ENCODE data around the gene SSPN.

SSPN gene

DNA sequence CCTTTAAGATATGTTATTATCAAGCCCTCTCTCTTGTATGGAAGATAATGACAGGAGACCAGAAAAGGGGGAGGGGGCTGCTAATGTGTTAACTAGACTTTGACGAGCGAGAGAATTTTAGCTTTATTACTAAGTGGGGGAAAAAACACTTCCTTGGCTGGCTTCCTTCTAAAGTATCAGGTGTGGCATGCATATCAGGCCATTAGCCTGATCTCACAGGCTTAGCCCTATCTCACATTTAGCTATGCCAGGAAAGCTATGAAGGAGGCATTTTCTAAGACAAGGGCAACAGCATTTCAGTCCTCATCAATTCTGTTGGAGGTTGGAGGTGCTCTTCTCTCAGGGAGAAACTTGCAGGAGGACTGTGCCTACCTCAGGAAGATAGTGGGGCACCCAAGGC is 9.9 kb downstream of the SSPN start:
- no peak overlapping the region for H2AFZ ChIP-seq (ENCODE audit: low read length)
- no peaks in the 10 kb centered on the region for H3K79me2 ChIP-seq (ENCODE audit: low read length)
- H4K20me1 ChIP-seq (ENCODE audit: insufficient read depth, low read length) = no peaks in the 10 kb centered on the region
- H3K9me2 ChIP-seq (replicated peaks; ENCODE audit: insufficient read depth, low read length) = no peaks in the 10 kb centered on the region
- TF ChIP-seq EZH2 (optimal IDR thresholded peaks at IDR 0.05; ENCODE audit: low read depth, low read length) = no peak
- no peak for TF ChIP-seq EZH2phosphoT487 (IDR thresholded peaks at IDR 0.05; ENCODE audit: low read length)
- TF ChIP-seq, protein P1, sequence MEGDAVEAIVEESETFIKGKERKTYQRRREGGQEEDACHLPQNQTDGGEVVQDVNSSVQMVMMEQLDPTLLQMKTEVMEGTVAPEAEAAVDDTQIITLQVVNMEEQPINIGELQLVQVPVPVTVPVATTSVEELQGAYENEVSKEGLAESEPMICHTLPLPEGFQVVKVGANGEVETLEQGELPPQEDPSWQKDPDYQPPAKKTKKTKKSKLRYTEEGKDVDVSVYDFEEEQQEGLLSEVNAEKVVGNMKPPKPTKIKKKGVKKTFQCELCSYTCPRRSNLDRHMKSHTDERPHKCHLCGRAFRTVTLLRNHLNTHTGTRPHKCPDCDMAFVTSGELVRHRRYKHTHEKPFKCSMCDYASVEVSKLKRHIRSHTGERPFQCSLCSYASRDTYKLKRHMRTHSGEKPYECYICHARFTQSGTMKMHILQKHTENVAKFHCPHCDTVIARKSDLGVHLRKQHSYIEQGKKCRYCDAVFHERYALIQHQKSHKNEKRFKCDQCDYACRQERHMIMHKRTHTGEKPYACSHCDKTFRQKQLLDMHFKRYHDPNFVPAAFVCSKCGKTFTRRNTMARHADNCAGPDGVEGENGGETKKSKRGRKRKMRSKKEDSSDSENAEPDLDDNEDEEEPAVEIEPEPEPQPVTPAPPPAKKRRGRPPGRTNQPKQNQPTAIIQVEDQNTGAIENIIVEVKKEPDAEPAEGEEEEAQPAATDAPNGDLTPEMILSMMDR (IDR thresholded peaks at IDR 0.05; ENCODE audit: low read length) = no peak
- no peaks in the 10 kb centered on the region for H3K9me3 ChIP-seq (replicated peaks; ENCODE audit: insufficient read depth, low read length)
- no peak overlapping the region for H3K4me2 ChIP-seq (ENCODE audit: low read depth, low read length)
- no peak overlapping the region for H3K9ac ChIP-seq (ENCODE audit: low read length)
- H3K4me3 ChIP-seq (ENCODE audit: low read length) = no peak overlapping the region
- H3K4me1 ChIP-seq (ENCODE audit: low read length) = no peaks in the 10 kb centered on the region
- H3K27ac ChIP-seq (ENCODE audit: low read length) = no peak overlapping the region
- H3K27me3 ChIP-seq (replicated peaks; ENCODE audit: insufficient read depth, low read length) = no peaks in the 10 kb centered on the region
- no peak for DNase-seq
- no peaks in the 10 kb centered on the region for H3F3A ChIP-seq (ENCODE audit: insufficient read depth, low read length)
- H3K36me3 ChIP-seq (replicated peaks; ENCODE audit: insufficient read depth, low read length) = no peaks in the 10 kb centered on the region

DNA sequence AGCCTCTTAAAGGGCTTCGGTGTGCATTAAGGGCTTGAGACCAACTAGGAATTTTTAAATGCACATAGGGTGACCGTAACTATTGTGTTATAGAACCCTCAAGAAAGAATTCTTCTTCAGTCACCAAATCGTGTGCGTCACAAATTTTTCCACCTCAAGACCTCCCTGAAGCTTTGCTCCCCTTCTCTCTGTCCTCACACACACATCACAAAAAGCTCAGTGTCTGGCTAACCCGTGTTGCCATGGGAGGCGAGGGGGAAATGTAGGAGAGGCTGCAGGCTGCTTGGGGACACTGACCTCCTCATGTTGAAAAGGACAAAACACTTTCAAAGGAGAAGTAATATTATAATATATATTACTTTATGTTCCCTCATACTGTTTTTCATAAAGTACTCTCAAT is 10.6 kb downstream of the SSPN start:
- H3K36me3 ChIP-seq (replicated peaks; ENCODE audit: insufficient read depth, low read length) = no peaks in the 10 kb centered on the region
- H3K4me2 ChIP-seq (ENCODE audit: low read depth, low read length) = no peak overlapping the region
- no peak overlapping the region for H2AFZ ChIP-seq (ENCODE audit: low read length)
- H3K79me2 ChIP-seq (ENCODE audit: low read length) = no peaks in the 10 kb centered on the region
- H4K20me1 ChIP-seq (ENCODE audit: insufficient read depth, low read length) = no peaks in the 10 kb centered on the region
- no peak overlapping the region for H3K4me3 ChIP-seq (ENCODE audit: low read length)
- H3K27me3 ChIP-seq (replicated peaks; ENCODE audit: insufficient read depth, low read length) = no peaks in the 10 kb centered on the region
- H3K9me2 ChIP-seq (replicated peaks; ENCODE audit: insufficient read depth, low read length) = no peaks in the 10 kb centered on the region
- H3K27ac ChIP-seq (ENCODE audit: low read length) = no peak overlapping the region
- no peak overlapping the region for H3K9ac ChIP-seq (ENCODE audit: low read length)
- no peaks in the 10 kb centered on the region for H3K4me1 ChIP-seq (ENCODE audit: low read length)
- TF ChIP-seq EZH2phosphoT487 (IDR thresholded peaks at IDR 0.05; ENCODE audit: low read length) (no peak), EZH2 (optimal IDR thresholded peaks at IDR 0.05; ENCODE audit: low read depth, low read length) (no peak)
- TF ChIP-seq, protein P1 (IDR thresholded peaks at IDR 0.05; ENCODE audit: low read length) = no peak
- no peaks in the 10 kb centered on the region for H3K9me3 ChIP-seq (replicated peaks; ENCODE audit: insufficient read depth, low read length)
- no peaks in the 10 kb centered on the region for H3F3A ChIP-seq (ENCODE audit: insufficient read depth, low read length)
- no peak for DNase-seq

DNA sequence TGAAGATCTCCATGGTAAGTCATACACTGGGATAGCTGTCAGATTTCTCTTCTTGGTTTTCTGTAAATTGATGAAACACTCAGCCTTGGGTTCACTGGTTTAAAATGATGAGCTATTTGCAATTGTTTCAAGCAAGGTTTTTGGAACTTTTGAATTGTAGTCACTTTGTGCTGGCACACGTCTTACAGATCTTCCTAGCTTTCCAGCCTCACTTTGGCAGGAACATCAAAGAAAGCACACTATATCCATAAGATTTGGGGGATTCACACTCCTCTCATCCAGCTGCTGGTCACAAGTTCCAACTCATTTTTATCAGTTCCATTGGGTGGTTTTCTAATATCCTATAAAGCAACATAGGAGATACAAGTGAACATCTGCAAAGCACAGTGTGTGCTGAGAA is 16.0 kb downstream of the SSPN start:
- Histone ChIP-seq H2AFZ (ENCODE audit: low read length) (no peak overlapping the region), H3K27me3 (replicated peaks; ENCODE audit: insufficient read depth, low read length) (no peaks in the 10 kb centered on the region), H3K27ac (ENCODE audit: low read length) (no peak overlapping the region)

More for the DNA sequence above, 16.0 kb downstream of the SSPN start:
- no peaks in the 10 kb centered on the region for H3K36me3 ChIP-seq (replicated peaks; ENCODE audit: insufficient read depth, low read length)
- no peaks in the 10 kb centered on the region for H3K4me1 ChIP-seq (ENCODE audit: low read length)
- H4K20me1 ChIP-seq (ENCODE audit: insufficient read depth, low read length) = no peaks in the 10 kb centered on the region
- H3K9me2 ChIP-seq (replicated peaks; ENCODE audit: insufficient read depth, low read length) = no peaks in the 10 kb centered on the region
- no peaks in the 10 kb centered on the region for H3K9me3 ChIP-seq (replicated peaks; ENCODE audit: insufficient read depth, low read length)
- H3K4me3 ChIP-seq (ENCODE audit: low read length) = no peak overlapping the region
- H3K4me2 ChIP-seq (ENCODE audit: low read depth, low read length) = no peak overlapping the region
- TF ChIP-seq EZH2phosphoT487 (IDR thresholded peaks at IDR 0.05; ENCODE audit: low read length) (no peak), EZH2 (optimal IDR thresholded peaks at IDR 0.05; ENCODE audit: low read depth, low read length) (no peak)
- TF ChIP-seq, protein P1 (IDR thresholded peaks at IDR 0.05; ENCODE audit: low read length) = no peak
- no peaks in the 10 kb centered on the region for H3F3A ChIP-seq (ENCODE audit: insufficient read depth, low read length)
- no peak overlapping the region for H3K9ac ChIP-seq (ENCODE audit: low read length)
- no peaks in the 10 kb centered on the region for H3K79me2 ChIP-seq (ENCODE audit: low read length)
- DNase-seq = no peak
